NCI-H187 (cell line): ENCODE measurements around the gene POPDC2.
"Not testable (repeated sequence)": the region's sequence is repeated elsewhere in the genome, so short reads cannot be mapped to it uniquely, and the experiment has no call there.

Experiments
- DNase-seq, 2 experiments: peaks; one replicate each; lab custom pipeline; 2025; lab: John Stamatoyannopoulos, UW

The POPDC2 gene

GRCh38 chr3:119613201-119613600 lies 47.2 kb downstream of the POPDC2 start:
- no peak for DNase-seq

- no peak for DNase-seq
Measured at GRCh38 chr3:119611664-119612063, 48.7 kb downstream of the POPDC2 start.

- no peak for DNase-seq
Measured at GRCh38 chr3:119609301-119609700, 51.1 kb downstream of the POPDC2 start.

GRCh38 chr3:119608405-119609000 lies 51.9 kb downstream of the POPDC2 start:
- DNase-seq: no peak

GRCh38 chr3:119604878-119605277 lies 55.5 kb downstream of the POPDC2 start:
- no peak for DNase-seq

GRCh38 chr3:119602676-119603075 lies 57.7 kb downstream of the POPDC2 start:
- DNase-seq: no peak

- no peak for DNase-seq
Measured at GRCh38 chr3:119601154-119601553, 59.2 kb downstream of the POPDC2 start.

- DNase-seq: no peak
Measured at GRCh38 chr3:119600732-119601131, 59.7 kb downstream of the POPDC2 start.

GRCh38 chr3:119599558-119600174 lies 60.7 kb downstream of the POPDC2 start:
- DNase-seq: no peak

GRCh38 chr3:119598410-119599098 lies 61.8 kb downstream of the POPDC2 start:
- DNase-seq: no peak

- DNase-seq: no peak
Measured at GRCh38 chr3:119597548-119598288, 62.7 kb downstream of the POPDC2 start, which contains the start of gene PLA1A. TSS of gene PLA1A (plus strand) at chr3:119597885. CDS start at chr3:119597914, 29 bp downstream.

GRCh38 chr3:119596398-119596797 lies 64.0 kb downstream of the POPDC2 start:
- DNase-seq: no peak

GRCh38 chr3:119595639-119596334 lies 64.6 kb downstream of the POPDC2 start:
- DNase-seq: no peak

GRCh38 chr3:119594929-119595328 lies 65.5 kb downstream of the POPDC2 start:
- not testable (repeated sequence) for DNase-seq

GRCh38 chr3:119594066-119594465 lies 66.3 kb downstream of the POPDC2 start:
- no peak for DNase-seq

GRCh38 chr3:119592861-119593260 lies 67.5 kb downstream of the POPDC2 start:
- DNase-seq: no peak
